Measurements from ENCODE around the gene PWWP2B.

GRCh38 chr10:132347931-132348267, 49.1 kb upstream of the PWWP2B start:
- TF ChIP-seq CTCF (conservative IDR thresholded peaks at IDR 0.05; ENCODE audit: low read length) (no peak), EZH2phosphoT487 (IDR thresholded peaks at IDR 0.05; ENCODE audit: borderline replicate concordance) (no peak)

Measured in Loucy (cell line).